Measurements from ENCODE around the gene OTOP2.
"Not testable (repeated sequence)": the region's sequence is repeated elsewhere in the genome, so short reads cannot be mapped to it uniquely, and the experiment has no call there.

The OTOP2 gene

GRCh38 chr17:74901353-74902135 lies 22.5 kb upstream of the OTOP2 start:
- no peak for FAIRE-seq

- FAIRE-seq, result no peak
Measured at GRCh38 chr17:74903034-74903433, 21.0 kb upstream of the OTOP2 start.

GRCh38 chr17:74903671-74904070 lies 20.4 kb upstream of the OTOP2 start:
- FAIRE-seq, result no peak

- FAIRE-seq, result no peak
Measured at GRCh38 chr17:74904687-74905409, 19.2 kb upstream of the OTOP2 start.

GRCh38 chr17:74906214-74906793 lies 17.8 kb upstream of the OTOP2 start:
- not testable (repeated sequence) for FAIRE-seq

- FAIRE-seq, result no peak
Measured at GRCh38 chr17:74907012-74907411, 17.1 kb upstream of the OTOP2 start.

- not testable (repeated sequence) for FAIRE-seq
Measured at GRCh38 chr17:74909097-74909496, 15.0 kb upstream of the OTOP2 start.

GRCh38 chr17:74911423-74911822 lies 12.7 kb upstream of the OTOP2 start:
- not testable (repeated sequence) for FAIRE-seq

- no peak for FAIRE-seq
Measured at GRCh38 chr17:74916136-74916850, 7.8 kb upstream of the OTOP2 start.

GRCh38 chr17:74916851-74917199 lies 7.2 kb upstream of the OTOP2 start:
- FAIRE-seq, result no peak

GRCh38 chr17:74917430-74917829 lies 6.6 kb upstream of the OTOP2 start:
- FAIRE-seq, result no peak

GRCh38 chr17:74918906-74919305 lies 5.2 kb upstream of the OTOP2 start:
- FAIRE-seq, result no peak

- no peak for FAIRE-seq
Measured at GRCh38 chr17:74919440-74920305, 4.4 kb upstream of the OTOP2 start.

GRCh38 chr17:74920306-74920620 lies 3.8 kb upstream of the OTOP2 start:
- no peak for FAIRE-seq

- FAIRE-seq, result no peak
Measured at GRCh38 chr17:74920642-74921025, 3.4 kb upstream of the OTOP2 start.

GRCh38 chr17:74921026-74921681 lies 2.9 kb upstream of the OTOP2 start:
- no peak for FAIRE-seq

GRCh38 chr17:74921769-74922168 lies 2.3 kb upstream of the OTOP2 start:
- FAIRE-seq, result no peak

GRCh38 chr17:74922172-74922571 lies 1.9 kb upstream of the OTOP2 start:
- FAIRE-seq, result no peak

- no peak for FAIRE-seq
Measured at GRCh38 chr17:74922694-74923537, 1.2 kb upstream of the OTOP2 start, which contains the start of gene USH1G. Gene USH1G (minus strand): TSS chr17:74923255. CDS start chr17:74923073, 182 bp downstream.

- FAIRE-seq, result no peak
Measured at GRCh38 chr17:74923538-74924249, 379 bp upstream of the OTOP2 start.

Data from endometrium (tissue), 2 donors.